ENCODE measurements around the gene KCP.

KCP gene

DNA sequence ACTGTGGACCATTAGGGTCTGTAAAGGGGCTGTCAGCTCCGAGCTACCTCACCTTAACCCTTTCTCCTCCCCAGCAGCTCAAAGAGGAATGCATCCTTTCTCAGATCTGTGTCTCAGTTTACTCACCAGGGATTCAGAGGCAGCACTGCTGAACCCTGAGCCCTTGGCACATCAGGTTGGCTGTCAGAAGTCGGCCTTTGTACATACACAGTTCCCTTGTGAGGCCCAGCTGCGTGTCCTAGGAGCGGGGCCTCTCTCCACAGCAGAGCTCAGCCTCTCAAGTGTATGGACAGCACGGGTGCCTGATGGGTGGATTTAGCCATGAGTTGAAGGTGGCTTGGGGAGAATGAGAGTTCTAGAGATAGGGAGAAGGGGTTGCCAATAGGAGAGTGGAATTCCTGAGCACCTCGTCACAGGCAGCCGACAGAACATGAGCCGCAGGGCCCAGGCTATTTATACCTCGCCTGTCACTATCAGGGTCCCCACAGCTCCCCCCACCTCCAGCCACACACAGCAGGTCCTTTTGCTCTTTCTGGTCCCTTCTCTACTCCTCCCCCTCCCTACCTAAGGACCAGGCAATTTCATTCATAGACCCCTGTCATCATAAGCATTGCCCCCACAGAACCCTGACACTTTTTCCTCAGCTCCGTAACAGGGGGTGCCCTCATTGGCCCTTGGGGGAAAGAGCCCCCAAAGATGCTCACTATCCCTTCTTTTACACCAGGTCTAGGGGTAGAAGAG, 82.4 kb downstream of the KCP start:
- no peak for DNase-seq (ENCODE audit: low read depth)

DNA sequence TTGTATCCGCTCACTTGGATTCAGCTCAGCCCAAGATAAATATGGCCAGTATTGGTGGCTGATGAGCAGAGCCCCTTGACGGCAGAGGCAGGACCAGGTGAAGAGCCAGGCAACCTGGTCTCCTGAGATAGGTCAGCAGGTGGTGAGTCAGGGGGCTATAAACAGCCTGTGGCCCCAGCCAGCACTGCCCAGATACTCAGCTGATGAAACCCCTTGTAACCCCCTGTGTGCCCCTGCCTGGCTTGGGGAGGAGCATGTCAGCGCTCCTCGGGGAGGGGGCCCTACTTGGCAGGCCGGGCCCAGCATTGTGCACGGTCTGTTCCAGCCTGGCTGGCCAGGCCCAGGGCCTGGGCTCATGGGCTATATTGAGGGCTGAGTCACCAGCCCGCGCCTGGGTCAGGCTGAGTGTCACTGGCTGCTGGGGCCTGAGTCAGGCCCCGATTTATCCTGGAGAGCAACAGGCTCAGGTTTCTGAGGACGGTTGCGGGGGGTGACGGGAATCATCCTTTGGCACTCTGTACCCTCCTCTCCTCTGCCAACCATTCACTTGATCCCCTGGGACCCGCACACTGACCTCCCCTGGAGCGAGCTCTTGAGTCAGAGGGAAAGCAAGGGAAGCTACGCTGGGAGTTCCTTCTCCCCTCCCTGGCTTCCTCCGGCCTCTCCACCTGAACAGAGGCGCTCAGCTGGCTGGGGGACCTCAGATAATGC, 83.1 kb downstream of the KCP start:
- no peak for DNase-seq (ENCODE audit: low read depth)

DNA sequence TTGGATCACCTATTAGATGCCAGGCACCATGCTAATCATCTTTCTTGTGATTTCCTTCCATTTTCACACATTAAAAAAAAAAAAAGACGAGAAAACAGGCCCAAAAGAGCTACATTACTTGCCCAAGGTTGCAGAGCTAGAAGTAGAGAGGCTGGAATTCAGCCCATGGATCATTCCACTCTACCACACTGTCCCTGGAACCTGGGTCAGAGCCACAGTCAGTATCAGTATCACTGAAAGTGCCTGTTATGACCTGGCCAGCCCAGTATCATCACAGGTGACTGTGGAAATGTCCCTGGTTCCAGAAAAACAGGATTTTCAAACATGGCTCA, 83.6 kb downstream of the KCP start:
- DNase-seq (ENCODE audit: low read depth), result no peak

All from stimulated activated CD8-positive, alpha-beta memory T cell treated with anti-CD3 and anti-CD28 coated beads, Interleukin-12 subunit alpha, Interleukin-12 subunit beta, amount 100 ng/mL, for 4 hours (primary cell).